Glutamatergic neuron (in vitro differentiated cells): Measurements from ENCODE around the gene TYRO3. TPM values are rescaled to one million over a fixed set of nuclear protein-coding genes. Genes with fewer than 3 reads are reported as not detected.

ENCODE experiments used
- DNase-seq: peaks from one replicate; pipeline ENCODE4 v3.0.0; 2022
- H3K27ac Mint-ChIP-seq: one replicate; pipeline ENCODE4 v1.8.0; 2020; ENCODE audit warnings: mild to moderate bottlenecking, mixed read lengths, inconsistent platforms; ENCODE audit not compliant: unreplicated experiment
- H3K27me3 Mint-ChIP-seq: one replicate; pipeline ENCODE4 v1.8.0; 2020; ENCODE audit warnings: mild to moderate bottlenecking, moderate library complexity, mixed read lengths, inconsistent platforms; ENCODE audit not compliant: unreplicated experiment
- H3K36me3 Mint-ChIP-seq: one replicate; pipeline ENCODE4 v1.8.0; 2020; ENCODE audit warnings: mild to moderate bottlenecking, mixed read lengths, inconsistent platforms; ENCODE audit not compliant: unreplicated experiment
- H3K4me1 Mint-ChIP-seq: one replicate; pipeline ENCODE4 v1.8.0; 2020; ENCODE audit warnings: mild to moderate bottlenecking, low read depth, mixed read lengths, inconsistent platforms; ENCODE audit not compliant: unreplicated experiment
- H3K4me3 Mint-ChIP-seq: one replicate; pipeline ENCODE4 v1.8.0; 2020; ENCODE audit warnings: mild to moderate bottlenecking, mixed read lengths, inconsistent platforms; ENCODE audit not compliant: unreplicated experiment
- H3K9me3 Mint-ChIP-seq: one replicate; pipeline ENCODE4 v1.8.0; 2020; ENCODE audit warnings: mild to moderate bottlenecking, moderate library complexity, mixed read lengths, inconsistent platforms; ENCODE audit not compliant: unreplicated experiment
- CTCF ChIP-seq: fragments of 200-600 bp; sonication (generic); IDR thresholded peaks from one replicate; pipeline ENCODE4 v1.5.0; 2021; ENCODE audit not compliant: partially characterized antibody, unreplicated experiment
- total RNA-seq: library from RNA; stranded (reverse); fragmentation: NEBNext Ultra II Directional; extraction: Animal tissue kit (Norgen Biotek cat#: 25700); gene quantifications from one replicate; pipeline ENCODE4 v1.2.1, GENCODE V29; 2021; ENCODE audit not compliant: unreplicated experiment

The TYRO3 gene
- total RNA-seq, 1 donor from 2014 or later: 5.1 TPM

GRCh38 chr15:41560572-41560874 is 1.5 kb downstream of the TYRO3 start:
- Mint-ChIP-seq H3K4me3 (peak overlapping the region; percentile 42), H3K36me3 (no peaks in the 10 kb centered on the region), H3K4me1 (peaks cover 24% of the 10 kb centered on the region), H3K27me3 (peaks cover 14% of the 10 kb centered on the region), H3K27ac (no peak overlapping the region), H3K9me3 (peaks cover 6% of the 10 kb centered on the region)
- no peak for DNase-seq
- TF ChIP-seq CTCF: no peak

GRCh38 chr15:41561104-41561776 is 2.2 kb downstream of the TYRO3 start:
- Mint-ChIP-seq H3K27me3 (peaks cover 14% of the 10 kb centered on the region), H3K4me3 (no peak overlapping the region), H3K27ac (no peak overlapping the region), H3K9me3 (peaks cover 6% of the 10 kb centered on the region), H3K36me3 (no peaks in the 10 kb centered on the region), H3K4me1 (peaks cover 24% of the 10 kb centered on the region)
- no peak for TF ChIP-seq CTCF
- no peak for DNase-seq

GRCh38 chr15:41561777-41562145 is 2.7 kb downstream of the TYRO3 start:
- no peak for TF ChIP-seq CTCF
- H3K9me3 Mint-ChIP-seq: peaks cover 6% of the 10 kb centered on the region
- H3K27me3 Mint-ChIP-seq: peaks cover 14% of the 10 kb centered on the region
- H3K27ac Mint-ChIP-seq: no peak overlapping the region
- H3K4me1 Mint-ChIP-seq: peaks cover 28% of the 10 kb centered on the region
- peak; percentile 61 for DNase-seq
- no peaks in the 10 kb centered on the region for H3K36me3 Mint-ChIP-seq
- no peak overlapping the region for H3K4me3 Mint-ChIP-seq

- TF ChIP-seq CTCF: no peak
- DNase-seq: no peak
- no peak overlapping the region for H3K27ac Mint-ChIP-seq
- H3K36me3 Mint-ChIP-seq: no peaks in the 10 kb centered on the region
- H3K9me3 Mint-ChIP-seq: peaks cover 6% of the 10 kb centered on the region
- peaks cover 28% of the 10 kb centered on the region for H3K4me1 Mint-ChIP-seq
- peaks cover 14% of the 10 kb centered on the region for H3K27me3 Mint-ChIP-seq
- peak overlapping the region; percentile 25 for H3K4me3 Mint-ChIP-seq
These were observed 3.2 kb downstream of the TYRO3 start for GRCh38 chr15:41562244-41562643.

GRCh38 chr15:41562784-41563198 is 3.8 kb downstream of the TYRO3 start:
- Mint-ChIP-seq H3K27me3 (peaks cover 14% of the 10 kb centered on the region), H3K9me3 (peaks cover 6% of the 10 kb centered on the region), H3K27ac (no peak overlapping the region), H3K4me3 (no peak overlapping the region), H3K36me3 (no peaks in the 10 kb centered on the region), H3K4me1 (peaks cover 28% of the 10 kb centered on the region)
- no peak for TF ChIP-seq CTCF
- no peak for DNase-seq
